K562 (cell line): ENCODE data around the gene RPS6KA6. TPM values are rescaled to one million over a fixed set of nuclear protein-coding genes. Genes with fewer than 3 reads are reported as not detected.

Experiments used
- ATAC-seq: fragments of 200-7000 bp; cut with Tn5 transposase; 3 replicates; pipeline ENCODE4 v1.9.1; 2020; ENCODE audit warnings: moderate library complexity
- BruUV-seq: library from RNA; stranded (reverse); fragments of 400-500 nt; replicated peaks from 2 replicates; lab custom pipeline; 2021; lab: Mats Ljungman, UMichigan
- CTCF ChIA-PET: fragments of 300-600 bp; formaldehyde crosslinking; extraction: SDS; loops from one replicate; lab custom pipeline; 2021; ENCODE audit warnings: low intra/inter-chr PET ratio; lab: Yijun Ruan, JAX
- POLR2A ChIA-PET: fragments of 300-600, 350-650 bp; sonication (Branson Sonifier 250); formaldehyde crosslinking; extraction: SDS; loops from one replicate; lab custom pipeline; 2021; ENCODE audit warnings: antibody characterized with exemption, inconsistent platforms; lab: Yijun Ruan, JAX
- DNase-seq, 4 experiments: peaks; one replicate each; pipeline versions ENCODE4 v3.0.0 to v3.0.0-alpha.2; 2011 to 2018; ENCODE audit warnings: low spot score in 3 of 4, mixed read lengths in 3 of 4; ENCODE audit errors: extremely low read depth in 1 of 4
- FAIRE-seq: peaks from 2 replicates; lab custom pipeline; 2011; peaks lifted over from hg19 to GRCh38; lab: Jason Lieb, UNC
- H2AFZ ChIP-seq: 2 replicates; pipeline ENCODE4 v1.6.0; 2011; ENCODE audit warnings: low read depth, low read length, control low read depth, inconsistent platforms
- H3K27ac ChIP-seq: fragments of 200-600 bp; 3 replicates; pipeline ENCODE4 v1.8.0; 2011; ENCODE audit warnings: low read depth, mild to moderate bottlenecking, control low read depth, inconsistent platforms, low read length, moderate library complexity, mixed read lengths; ENCODE audit errors: extremely low read depth
- H3K27me3 ChIP-seq, 2 experiments: fragments of 300-600 bp in 1 of 2; 2 replicates in 1 of 2; 3 replicates in 1 of 2; pipeline versions ENCODE4 v1.6.0 to v1.8.0; 2011; ENCODE audit warnings: inconsistent platforms in 2 of 2, low read length in 2 of 2, mild to moderate bottlenecking in 1 of 2, mixed read lengths in 1 of 2, moderate library complexity in 1 of 2; ENCODE audit not compliant: control insufficient read depth in 2 of 2, insufficient read depth in 2 of 2
- H3K36me3 ChIP-seq: fragments of 300-600 bp; 3 replicates; pipeline ENCODE4 v1.8.0; 2011; ENCODE audit warnings: mild to moderate bottlenecking, low read length, inconsistent platforms; ENCODE audit not compliant: control insufficient read depth, insufficient read depth
- H3K4me1 ChIP-seq, 2 experiments: fragments of 200-600 bp in 1 of 2; replicated peaks in 1 of 2; 2 replicates in 1 of 2; 3 replicates in 1 of 2; pipeline versions ENCODE4 v1.5.1 to v1.8.0; 2011; ENCODE audit warnings: inconsistent platforms in 2 of 2, low read length in 2 of 2, mild to moderate bottlenecking in 1 of 2, mixed read lengths in 1 of 2, moderate library complexity in 1 of 2; ENCODE audit not compliant: control insufficient read depth in 2 of 2, insufficient read depth in 2 of 2
- H3K4me2 ChIP-seq: 2 replicates; pipeline ENCODE4 v1.6.1; 2011; ENCODE audit warnings: low read length, control low read depth, inconsistent platforms, mixed read lengths; ENCODE audit not compliant: insufficient read depth
- H3K4me3 ChIP-seq: fragments of 200-600 bp; sonication (generic), shearing (Covaris generic); 2 replicates; pipeline ENCODE4 v1.5.1; 2016; ENCODE audit warnings: control low read depth, inconsistent platforms
- H3K79me2 ChIP-seq: fragments of 200-600 bp; 3 replicates; pipeline ENCODE4 v1.8.0; 2011; ENCODE audit warnings: low read length, inconsistent platforms; ENCODE audit not compliant: control insufficient read depth, insufficient read depth
- H3K9ac ChIP-seq, 2 experiments: 2 replicates each; pipeline versions ENCODE4 v1.6.0 to v1.6.1; 2011; ENCODE audit warnings: low read depth in 2 of 2, low read length in 2 of 2, control low read depth in 1 of 2, inconsistent platforms in 1 of 2, mild to moderate bottlenecking in 1 of 2, mixed read lengths in 1 of 2; ENCODE audit not compliant: insufficient read depth in 1 of 2
- H3K9me1 ChIP-seq: one replicate; pipeline ENCODE4 v1.6.0; 2011; ENCODE audit warnings: inconsistent platforms, mild to moderate bottlenecking, low read length, moderate library complexity; ENCODE audit not compliant: control insufficient read depth, insufficient read depth
- H3K9me3 ChIP-seq: replicated peaks from 2 replicates; pipeline ENCODE4 v1.5.1; 2011; ENCODE audit warnings: low read depth, low read length, inconsistent platforms; ENCODE audit not compliant: control insufficient read depth, insufficient read depth
- H4K20me1 ChIP-seq: replicated peaks from 2 replicates; pipeline ENCODE4 v1.6.1; 2011; ENCODE audit warnings: low read length, inconsistent platforms, mixed read lengths; ENCODE audit not compliant: control insufficient read depth, insufficient read depth
- CCAR2 ChIP-seq: fragments of 200-400 bp; formaldehyde crosslinking; IDR thresholded peaks from 2 replicates; pipeline ENCODE4 v1.6.1; 2017; ENCODE audit warnings: mild to moderate bottlenecking, low read depth, low read length
- KAT2B ChIP-seq: IDR thresholded peaks from one replicate; pipeline ENCODE4 v1.6.1; 2012; ENCODE audit warnings: low read depth, mild to moderate bottlenecking, control low read depth, inconsistent platforms, low read length, moderate library complexity
- MECOM ChIP-seq: fragments of 250-450 bp; sonication (Bioruptor Pico); IDR thresholded peaks from 2 replicates; pipeline ENCODE4 v1.8.0; 2022; ENCODE audit warnings: inconsistent platforms
- MEF2D ChIP-seq: conservative IDR thresholded peaks from 2 replicates; pipeline ENCODE4 v1.6.1; 2016; ENCODE audit warnings: low read depth, missing genetic modification characterization, missing compliant biosample characterization
- NFIX ChIP-seq: fragments of 250-450 bp; sonication (Bioruptor Pico); IDR thresholded peaks from 2 replicates; pipeline ENCODE4 v1.4.0; 2020; ENCODE audit warnings: low read depth, mild to moderate bottlenecking, moderate library complexity
- PBX2 ChIP-seq, 2 experiments: IDR thresholded peaks in 1 of 2; conservative IDR thresholded peaks in 1 of 2; 2 replicates each; pipeline ENCODE4 v1.6.1; 2016; ENCODE audit warnings: low read depth in 2 of 2, mild to moderate bottlenecking in 1 of 2, missing compliant biosample characterization in 1 of 2, missing genetic modification characterization in 1 of 2, moderate library complexity in 1 of 2
- TEAD1 ChIP-seq, 2 experiments: fragments of 450-650 bp in 1 of 2; sonication (generic) in 1 of 2; formaldehyde crosslinking; IDR thresholded peaks; 2 replicates each; pipeline versions ENCODE4 v1.4.0 to v1.8.0; 2020 to 2022; ENCODE audit warnings: mild to moderate bottlenecking in 2 of 2, missing genetic modification reagents in 1 of 2
- TSC22D4 ChIP-seq: fragments of 450-650 bp; IDR thresholded peaks from 2 replicates; pipeline ENCODE4 v1.6.1; 2016; ENCODE audit warnings: missing genetic modification characterization, missing biosample characterization, control low read depth
- ZBTB1 ChIP-seq: sonication (generic); formaldehyde crosslinking; IDR thresholded peaks from 2 replicates; pipeline ENCODE4 v1.8.1; 2023; ENCODE audit warnings: missing genetic modification reagents, low read depth, mild to moderate bottlenecking, borderline replicate concordance
- ZNF717 ChIP-seq: fragments of 250-450 bp; sonication (Bioruptor Pico); IDR thresholded peaks from 2 replicates; pipeline ENCODE4 v1.5.0; 2021
- in situ Hi-C: fragments of 300-500 bp; cut with MboI; formaldehyde crosslinking; loops from 4 replicates; pipeline ENCODE4 v1.15.0; 2018; ENCODE audit warnings: inconsistent platforms, mixed read lengths
- intact Hi-C: fragments of 100-400 bp; cut with micrococcal nuclease; formaldehyde crosslinking; loops from 2 replicates; pipeline ENCODE4 v1.14.2; 2022
- polyA plus RNA-seq, 8 experiments: library from polyadenylated mRNA; depleted of rRNA in 4 of 8; stranded (reverse) in 5 of 8; unstranded in 3 of 8; fragments of >200 nt; fragmentation: Nextera tagmentation in 2 of 8; fragmentation: Illumina TruSeq in 1 of 8; extraction: Ambion mirVana in 2 of 8; extraction: Trizol in 1 of 8; gene quantifications; 2 replicates each; pipeline versions ENCODE4 v1.2.1 to v1.2.3, GENCODE V29; 2011 to 2014; ENCODE audit warnings: inconsistent platforms in 1 of 8, missing spikeins in 1 of 8
- total RNA-seq, 7 experiments: library from RNA; depleted of rRNA in 6 of 7; stranded (reverse); fragments of >200 nt in 6 of 7; fragmentation: Illumina TruSeq in 2 of 7; extraction: Trizol in 2 of 7; gene quantifications; 2 replicates each; pipeline versions ENCODE4 v1.2.1 to v1.2.3, GENCODE V29; 2011 to 2021; ENCODE audit warnings: low replicate concordance in 1 of 7
- TF ChIP-seq, protein P1 (sequence below): sonication (generic); formaldehyde crosslinking; IDR thresholded peaks from 2 replicates; pipeline ENCODE4 v1.4.0; 2020; ENCODE audit warnings: mild to moderate bottlenecking, missing genetic modification reagents
- TF ChIP-seq, protein P2 (sequence below): sonication (generic); formaldehyde crosslinking; IDR thresholded peaks from 2 replicates; pipeline ENCODE4 v1.5.0; 2020; ENCODE audit warnings: missing genetic modification reagents
- TF ChIP-seq, protein P3 (sequence below): fragments of 450-650 bp; IDR thresholded peaks from 2 replicates; pipeline ENCODE4 v1.6.1; 2014; ENCODE audit warnings: low read depth, mild to moderate bottlenecking, moderate library complexity, borderline replicate concordance
- TF ChIP-seq, protein P4 (sequence below): fragments of 250-450 bp; sonication (Bioruptor Pico); IDR thresholded peaks from 2 replicates; pipeline ENCODE4 v1.8.0; 2022; ENCODE audit warnings: inconsistent platforms, mild to moderate bottlenecking, moderate library complexity, borderline replicate concordance

RPS6KA6 gene
- total and polyA plus RNA-seq, 9 of the 15 experiments (the other 6 are each of a cell fraction or from before 2014, with no cell fraction given): 0.11 TPM; not detected in 8

DNA sequence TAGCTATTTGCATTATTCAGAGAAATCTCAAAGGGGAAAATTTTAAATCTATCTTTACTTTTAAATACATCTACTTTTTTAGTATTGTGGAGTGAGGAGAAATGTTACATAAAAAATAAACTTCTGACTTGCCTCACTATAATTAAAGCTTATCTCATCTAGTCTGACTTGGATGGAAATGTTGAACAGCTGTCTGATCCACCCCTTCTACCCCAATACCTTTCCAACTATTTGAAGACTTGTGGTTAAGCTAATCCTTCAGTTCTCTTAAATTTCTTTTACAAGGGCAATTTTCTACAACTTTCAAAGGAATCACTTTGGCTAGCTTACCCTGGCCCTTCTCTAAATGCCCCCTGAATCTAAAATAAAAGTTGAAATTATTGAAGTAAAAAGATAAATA is 17.3 kb upstream of the RPS6KA6 start:
- FAIRE-seq (no peak), DNase-seq (no peak), ATAC-seq (no peak)
- BruUV-seq: no TSS peak
- Histone ChIP-seq H4K20me1 (no peaks in the 10 kb centered on the region), H3K79me2 (no peaks in the 10 kb centered on the region), H3K9me1 (no peaks in the 10 kb centered on the region), H3K9me3 (no peaks in the 10 kb centered on the region), H3K4me1 (no peaks in the 10 kb centered on the region), H3K9ac (no peak overlapping the region), H3K36me3 (no peaks in the 10 kb centered on the region), H3K27me3 (no peaks in the 10 kb centered on the region), H3K4me3 (no peak overlapping the region), H2AFZ (no peak overlapping the region), H3K4me2 (no peak overlapping the region), H3K27ac (no peak overlapping the region)
- ChIA-PET CTCF (no interaction called here), POLR2A (no interaction called here)
- intact Hi-C loops: no loop called here
- in situ Hi-C loops: no loop called here
- TF ChIP-seq, protein P1, sequence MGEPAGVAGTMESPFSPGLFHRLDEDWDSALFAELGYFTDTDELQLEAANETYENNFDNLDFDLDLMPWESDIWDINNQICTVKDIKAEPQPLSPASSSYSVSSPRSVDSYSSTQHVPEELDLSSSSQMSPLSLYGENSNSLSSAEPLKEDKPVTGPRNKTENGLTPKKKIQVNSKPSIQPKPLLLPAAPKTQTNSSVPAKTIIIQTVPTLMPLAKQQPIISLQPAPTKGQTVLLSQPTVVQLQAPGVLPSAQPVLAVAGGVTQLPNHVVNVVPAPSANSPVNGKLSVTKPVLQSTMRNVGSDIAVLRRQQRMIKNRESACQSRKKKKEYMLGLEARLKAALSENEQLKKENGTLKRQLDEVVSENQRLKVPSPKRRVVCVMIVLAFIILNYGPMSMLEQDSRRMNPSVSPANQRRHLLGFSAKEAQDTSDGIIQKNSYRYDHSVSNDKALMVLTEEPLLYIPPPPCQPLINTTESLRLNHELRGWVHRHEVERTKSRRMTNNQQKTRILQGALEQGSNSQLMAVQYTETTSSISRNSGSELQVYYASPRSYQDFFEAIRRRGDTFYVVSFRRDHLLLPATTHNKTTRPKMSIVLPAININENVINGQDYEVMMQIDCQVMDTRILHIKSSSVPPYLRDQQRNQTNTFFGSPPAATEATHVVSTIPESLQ (CRISPR knock-in tag): no peak
- TF ChIP-seq ZNF717 (CRISPR knock-in tag) (no peak), TEAD1 (CRISPR knock-in tag; IDR thresholded peaks at IDR 0.05) (no peak), CCAR2 (no peak), MECOM (CRISPR knock-in tag) (no peak), KAT2B (no peak), ZBTB1 (CRISPR knock-in tag) (no peak), TSC22D4 (tag) (no peak), NFIX (CRISPR knock-in tag) (no peak), MEF2D (tag) (no peak), PBX2 (CRISPR knock-in tag; IDR thresholded peaks at IDR 0.05; ENCODE audit: low read depth) (no peak), PBX2 (tag; conservative IDR thresholded peaks at IDR 0.05; ENCODE audit: low read depth) (no peak)
- TF ChIP-seq, protein P2, sequence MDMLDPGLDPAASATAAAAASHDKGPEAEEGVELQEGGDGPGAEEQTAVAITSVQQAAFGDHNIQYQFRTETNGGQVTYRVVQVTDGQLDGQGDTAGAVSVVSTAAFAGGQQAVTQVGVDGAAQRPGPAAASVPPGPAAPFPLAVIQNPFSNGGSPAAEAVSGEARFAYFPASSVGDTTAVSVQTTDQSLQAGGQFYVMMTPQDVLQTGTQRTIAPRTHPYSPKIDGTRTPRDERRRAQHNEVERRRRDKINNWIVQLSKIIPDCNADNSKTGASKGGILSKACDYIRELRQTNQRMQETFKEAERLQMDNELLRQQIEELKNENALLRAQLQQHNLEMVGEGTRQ (CRISPR knock-in tag): no peak
- TF ChIP-seq, protein P3, sequence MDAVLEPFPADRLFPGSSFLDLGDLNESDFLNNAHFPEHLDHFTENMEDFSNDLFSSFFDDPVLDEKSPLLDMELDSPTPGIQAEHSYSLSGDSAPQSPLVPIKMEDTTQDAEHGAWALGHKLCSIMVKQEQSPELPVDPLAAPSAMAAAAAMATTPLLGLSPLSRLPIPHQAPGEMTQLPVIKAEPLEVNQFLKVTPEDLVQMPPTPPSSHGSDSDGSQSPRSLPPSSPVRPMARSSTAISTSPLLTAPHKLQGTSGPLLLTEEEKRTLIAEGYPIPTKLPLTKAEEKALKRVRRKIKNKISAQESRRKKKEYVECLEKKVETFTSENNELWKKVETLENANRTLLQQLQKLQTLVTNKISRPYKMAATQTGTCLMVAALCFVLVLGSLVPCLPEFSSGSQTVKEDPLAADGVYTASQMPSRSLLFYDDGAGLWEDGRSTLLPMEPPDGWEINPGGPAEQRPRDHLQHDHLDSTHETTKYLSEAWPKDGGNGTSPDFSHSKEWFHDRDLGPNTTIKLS: no peak
- TF ChIP-seq, protein P4, sequence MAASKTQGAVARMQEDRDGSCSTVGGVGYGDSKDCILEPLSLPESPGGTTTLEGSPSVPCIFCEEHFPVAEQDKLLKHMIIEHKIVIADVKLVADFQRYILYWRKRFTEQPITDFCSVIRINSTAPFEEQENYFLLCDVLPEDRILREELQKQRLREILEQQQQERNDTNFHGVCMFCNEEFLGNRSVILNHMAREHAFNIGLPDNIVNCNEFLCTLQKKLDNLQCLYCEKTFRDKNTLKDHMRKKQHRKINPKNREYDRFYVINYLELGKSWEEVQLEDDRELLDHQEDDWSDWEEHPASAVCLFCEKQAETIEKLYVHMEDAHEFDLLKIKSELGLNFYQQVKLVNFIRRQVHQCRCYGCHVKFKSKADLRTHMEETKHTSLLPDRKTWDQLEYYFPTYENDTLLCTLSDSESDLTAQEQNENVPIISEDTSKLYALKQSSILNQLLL (CRISPR knock-in tag): no peak
